Activated CD8-positive, alpha-beta memory T cell treated with anti-CD3 and anti-CD28 coated beads for 4 hours (primary cell): ENCODE data around the gene ABCF2.
A peak's percentile ranks its signal among the peaks of the same experiment; 100 is the strongest.

Experiments used
- DNase-seq, 2 donors: peaks; one replicate each; pipeline ENCODE4 v3.0.0-alpha.2; 2020; ENCODE audit warnings: low read depth in 2 of 2

ABCF2 gene

DNA sequence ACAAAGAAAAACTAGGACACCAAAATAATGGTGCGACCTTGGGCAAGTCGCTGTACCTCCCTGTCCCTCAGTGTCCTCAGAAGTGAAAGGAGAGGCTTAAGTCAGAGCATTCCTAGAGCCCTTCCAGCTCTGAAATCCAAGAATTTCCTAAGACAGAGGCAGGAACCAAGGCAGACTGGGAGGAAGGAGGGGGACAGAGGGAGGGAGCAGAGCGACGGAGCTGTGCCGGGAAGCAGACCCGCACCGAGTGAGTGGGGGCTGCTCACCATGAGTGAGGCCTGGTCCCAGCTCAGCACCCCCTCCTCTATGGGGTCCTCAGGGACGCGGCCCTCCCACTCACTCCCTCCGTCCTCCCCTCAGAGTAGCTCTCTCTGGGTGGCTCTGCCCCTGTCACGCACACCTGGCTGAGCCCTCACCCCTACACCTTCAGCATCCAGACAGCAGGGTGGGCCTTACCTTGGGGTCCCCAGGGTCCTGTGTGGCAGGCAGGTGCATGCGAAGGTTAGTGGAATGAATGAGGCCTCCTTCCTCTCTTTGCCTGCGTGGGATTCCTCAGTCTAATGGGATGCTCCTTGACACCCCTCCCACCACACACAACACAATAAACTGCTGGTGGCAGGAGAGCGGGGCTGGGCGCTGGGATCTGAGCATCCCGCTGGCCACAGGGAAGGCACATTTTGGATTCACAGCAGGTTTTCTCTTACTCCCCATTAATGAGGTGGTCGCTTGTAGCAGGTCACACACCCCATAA is 26.1 kb upstream of the ABCF2 start:
- no peak for DNase-seq

DNA sequence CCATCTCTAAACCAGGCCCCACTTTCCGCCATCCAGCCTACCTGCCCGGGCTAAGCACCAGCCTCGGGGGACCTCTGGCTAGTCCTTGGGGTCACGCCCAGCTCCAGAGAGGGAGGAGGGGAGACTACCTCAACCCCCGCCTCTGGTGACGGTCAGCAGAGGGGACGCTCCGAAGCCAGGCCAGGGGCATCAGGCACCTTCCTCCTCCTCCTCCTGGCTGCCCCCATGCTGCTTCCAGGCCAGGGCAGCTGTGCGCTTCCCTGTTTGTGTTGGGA is 25.5 kb upstream of the ABCF2 start:
- no peak for DNase-seq

GRCh38 chr7:151251689-151252560 is 24.9 kb upstream of the ABCF2 start:
- DNase-seq: no peak

- DNase-seq: no peak
Measured at GRCh38 chr7:151251328-151251688, 24.3 kb upstream of the ABCF2 start.

GRCh38 chr7:151250181-151251132 is 23.5 kb upstream of the ABCF2 start:
- DNase-seq: no peak

- DNase-seq: no peak
Measured at GRCh38 chr7:151249732-151250072, 22.7 kb upstream of the ABCF2 start.

DNA sequence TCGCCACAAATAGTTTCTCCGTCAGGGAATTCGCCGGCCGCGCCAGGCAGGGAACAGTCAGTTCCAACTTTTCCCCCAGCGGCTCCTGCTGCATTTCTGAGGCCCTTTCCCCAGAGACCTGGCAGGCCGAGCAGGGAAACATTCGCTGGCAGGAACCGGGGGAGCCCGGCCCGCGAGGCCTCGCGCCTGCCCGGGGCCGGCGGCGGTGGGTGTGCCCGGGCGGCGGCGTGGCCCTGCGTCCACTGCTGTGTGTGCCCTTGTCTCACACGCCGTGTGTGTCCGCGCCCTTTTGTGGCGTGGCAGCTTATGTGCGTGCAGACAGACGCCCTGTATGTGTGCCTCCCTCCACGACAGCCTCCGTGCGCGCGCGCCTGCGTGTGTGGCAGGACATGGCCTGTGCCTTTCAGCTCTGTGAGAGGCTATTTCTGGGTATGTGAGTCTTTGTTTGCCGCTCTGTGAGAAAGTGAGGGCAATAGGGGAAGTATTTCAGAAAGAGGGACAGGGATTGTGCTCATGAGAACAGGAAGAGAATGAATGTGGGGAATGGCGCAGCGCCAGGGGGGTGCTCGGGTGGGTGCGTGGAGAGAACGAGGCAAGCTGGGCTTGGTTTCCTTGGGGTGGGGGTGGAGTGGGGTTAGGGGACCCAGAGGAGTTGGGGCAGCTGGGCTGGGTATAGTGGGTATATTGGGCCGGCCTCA is 22.2 kb upstream of the ABCF2 start:
- DNase-seq: no peak

- no peak for DNase-seq
Measured at GRCh38 chr7:151248346-151249033, 21.5 kb upstream of the ABCF2 start, which contains the start of gene SMARCD3. SMARCD3 (minus strand) TSS chr7:151248694; CDS start chr7:151248562, 132 bp downstream.

GRCh38 chr7:151247611-151248345 is 20.8 kb upstream of the ABCF2 start:
- no peak for DNase-seq

DNA sequence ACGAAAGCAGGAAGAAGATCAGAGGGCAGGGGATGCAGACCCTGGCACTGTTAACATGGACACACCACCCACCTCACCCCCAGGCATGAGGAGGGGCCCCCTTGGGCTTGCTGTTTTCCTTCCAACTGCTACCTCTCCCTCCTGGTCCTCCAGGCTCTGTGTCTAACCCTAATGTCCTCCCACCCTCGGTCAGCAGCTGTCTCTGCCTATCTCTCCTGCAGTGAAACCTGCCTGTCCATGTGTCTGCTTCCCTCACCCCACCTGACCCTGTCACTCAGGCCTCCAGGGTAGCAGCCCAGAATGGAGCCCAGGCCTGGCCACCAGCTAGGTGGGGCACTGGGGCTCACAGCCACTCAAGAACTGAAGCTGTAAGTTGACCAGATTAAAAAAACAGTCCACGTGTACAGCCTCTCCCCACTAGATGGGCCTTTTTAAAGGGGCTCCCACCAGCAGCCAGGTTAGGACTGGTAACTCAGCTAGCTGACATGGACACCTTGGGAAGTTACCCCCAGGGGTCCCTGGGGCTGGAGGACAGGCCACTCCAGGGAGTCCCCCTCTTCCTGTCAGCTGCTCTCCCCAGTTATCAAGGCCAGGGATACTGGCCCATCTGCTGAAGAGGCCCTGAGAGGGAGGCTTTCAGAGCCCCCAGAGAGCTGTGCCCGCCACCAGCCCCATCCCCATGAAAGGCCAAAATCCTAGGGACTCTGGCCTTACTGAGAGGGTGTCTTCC is 20.0 kb upstream of the ABCF2 start:
- DNase-seq: no peak

DNA sequence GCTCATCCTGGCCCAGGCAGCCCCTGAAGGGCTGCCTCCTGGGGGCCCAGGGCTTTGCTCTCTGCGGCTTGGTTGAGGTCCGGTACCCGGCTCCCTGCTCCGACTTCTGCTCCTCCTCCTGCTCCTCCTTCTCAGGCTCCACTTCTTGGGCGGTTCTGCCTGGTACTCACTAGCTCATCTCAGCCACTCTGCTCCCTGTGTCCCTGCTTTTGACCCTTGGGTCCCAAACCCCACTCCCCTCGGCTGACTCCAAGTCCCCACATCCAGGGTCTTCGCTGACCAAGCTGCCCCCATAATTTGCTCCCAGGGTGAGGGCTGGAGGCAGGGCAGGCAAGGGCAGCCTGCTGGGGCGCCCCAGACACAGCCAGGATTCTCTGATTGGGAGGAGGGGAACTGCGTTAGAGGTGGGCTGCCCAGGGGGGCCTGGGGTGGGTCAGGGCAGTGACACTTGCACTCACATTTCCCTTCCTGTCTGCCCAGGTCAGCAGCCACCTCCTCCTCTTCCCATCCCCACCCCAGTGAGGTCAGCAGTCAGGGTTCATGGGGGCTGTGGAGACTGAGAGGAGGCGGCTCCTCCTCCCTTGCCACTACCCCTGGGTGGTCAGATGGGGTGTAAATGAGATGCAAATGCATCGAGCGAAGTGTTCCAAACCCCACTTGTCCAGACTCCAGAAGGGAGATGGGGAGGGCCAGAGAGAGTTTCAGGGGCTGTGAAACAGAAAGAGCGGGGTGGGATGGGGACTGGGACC is 19.3 kb upstream of the ABCF2 start:
- no peak for DNase-seq

DNA sequence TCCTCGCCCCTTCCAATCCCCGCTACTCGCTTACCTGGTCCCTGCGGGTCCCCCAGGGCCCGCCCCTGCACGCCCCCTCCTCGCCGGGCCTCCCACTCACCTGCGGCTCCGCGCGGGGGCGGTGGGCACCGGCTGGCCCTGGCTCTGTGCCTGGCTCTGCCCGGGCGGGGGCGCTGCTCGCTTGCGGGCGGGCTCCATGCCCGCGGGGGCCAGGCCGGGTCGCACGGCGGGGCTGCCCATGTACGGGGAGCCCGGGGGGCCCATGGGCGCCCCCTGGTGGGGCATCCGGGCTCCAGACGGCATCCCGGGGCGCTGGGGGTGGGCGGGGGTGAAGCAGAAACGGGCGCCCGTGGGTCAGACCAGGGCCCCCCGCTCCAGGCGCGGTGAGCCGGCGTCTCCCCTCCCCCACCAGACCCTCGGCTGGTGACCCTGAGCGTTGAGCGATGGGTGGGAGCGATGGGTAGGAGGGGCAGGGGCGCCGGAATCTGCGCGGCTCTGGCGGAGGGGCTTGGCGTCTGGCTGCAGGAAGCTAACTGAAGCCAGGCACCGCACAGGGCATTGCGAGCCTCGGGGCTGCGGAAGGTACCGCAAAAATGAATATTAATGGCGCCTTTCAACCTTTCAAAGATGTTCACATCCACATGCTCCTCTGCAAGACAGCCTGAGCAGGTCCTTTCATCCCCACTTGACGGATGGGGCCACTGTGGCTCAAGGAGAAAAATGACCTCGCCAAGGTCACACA is 18.5 kb upstream of the ABCF2 start:
- DNase-seq: peak in 1 of 2 donors; percentile 47

GRCh38 chr7:151244841-151245346 is 17.9 kb upstream of the ABCF2 start:
- no peak for DNase-seq

- DNase-seq: no peak
Measured at GRCh38 chr7:151244196-151244840, 17.3 kb upstream of the ABCF2 start.

GRCh38 chr7:151243408-151244195 is 16.6 kb upstream of the ABCF2 start:
- no peak for DNase-seq

- DNase-seq: no peak
Measured at GRCh38 chr7:151243045-151243349, 16.0 kb upstream of the ABCF2 start.
